Cardiac fibroblast (primary cell): Measurements from ENCODE around the gene GRM7.

Source experiments
- DNase-seq, 2 donors: peaks; one replicate each; pipeline versions ENCODE4 v3.0.0 to v3.0.0-alpha.2; 2010; ENCODE audit warnings: low read depth in 2 of 2
- H3K4me3 ChIP-seq, 2 donors: replicated peaks in 1 of 2; 1 replicate in 1 of 2; 2 replicates in 1 of 2; pipeline ENCODE4 v1.5.1; 2011; ENCODE audit warnings: low read depth in 2 of 2, low read length in 2 of 2, mild to moderate bottlenecking in 2 of 2, moderate library complexity in 1 of 2
- TF ChIP-seq, protein P1 (sequence below): IDR thresholded peaks from one replicate; pipeline ENCODE4 v1.5.1; 2011; ENCODE audit warnings: low read depth, mild to moderate bottlenecking, low read length, inconsistent platforms

Gene GRM7

DNA sequence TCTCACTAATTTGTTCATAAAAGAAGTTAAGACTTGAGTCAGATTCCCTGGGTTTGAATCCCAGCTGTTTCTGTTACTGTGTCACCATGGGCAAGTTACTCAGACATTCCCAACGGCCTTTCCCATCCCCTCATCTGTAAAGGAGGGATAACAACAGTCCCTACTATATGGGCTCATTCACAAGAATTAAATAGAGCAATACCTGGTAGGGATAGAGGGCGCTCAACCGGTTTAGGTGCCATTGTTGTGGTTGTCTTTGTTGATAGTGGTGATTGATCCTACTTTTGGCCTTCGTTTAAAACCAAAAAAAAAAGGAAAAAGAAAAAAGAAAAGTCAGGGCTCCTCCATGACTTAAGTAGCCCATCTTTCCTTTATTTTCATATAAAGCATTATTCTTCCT lies 563.1 kb downstream of the GRM7 start:
- H3K4me3 ChIP-seq: no peak overlapping the region
- TF ChIP-seq, protein P1, sequence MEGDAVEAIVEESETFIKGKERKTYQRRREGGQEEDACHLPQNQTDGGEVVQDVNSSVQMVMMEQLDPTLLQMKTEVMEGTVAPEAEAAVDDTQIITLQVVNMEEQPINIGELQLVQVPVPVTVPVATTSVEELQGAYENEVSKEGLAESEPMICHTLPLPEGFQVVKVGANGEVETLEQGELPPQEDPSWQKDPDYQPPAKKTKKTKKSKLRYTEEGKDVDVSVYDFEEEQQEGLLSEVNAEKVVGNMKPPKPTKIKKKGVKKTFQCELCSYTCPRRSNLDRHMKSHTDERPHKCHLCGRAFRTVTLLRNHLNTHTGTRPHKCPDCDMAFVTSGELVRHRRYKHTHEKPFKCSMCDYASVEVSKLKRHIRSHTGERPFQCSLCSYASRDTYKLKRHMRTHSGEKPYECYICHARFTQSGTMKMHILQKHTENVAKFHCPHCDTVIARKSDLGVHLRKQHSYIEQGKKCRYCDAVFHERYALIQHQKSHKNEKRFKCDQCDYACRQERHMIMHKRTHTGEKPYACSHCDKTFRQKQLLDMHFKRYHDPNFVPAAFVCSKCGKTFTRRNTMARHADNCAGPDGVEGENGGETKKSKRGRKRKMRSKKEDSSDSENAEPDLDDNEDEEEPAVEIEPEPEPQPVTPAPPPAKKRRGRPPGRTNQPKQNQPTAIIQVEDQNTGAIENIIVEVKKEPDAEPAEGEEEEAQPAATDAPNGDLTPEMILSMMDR: no peak
- no peak for DNase-seq

DNA sequence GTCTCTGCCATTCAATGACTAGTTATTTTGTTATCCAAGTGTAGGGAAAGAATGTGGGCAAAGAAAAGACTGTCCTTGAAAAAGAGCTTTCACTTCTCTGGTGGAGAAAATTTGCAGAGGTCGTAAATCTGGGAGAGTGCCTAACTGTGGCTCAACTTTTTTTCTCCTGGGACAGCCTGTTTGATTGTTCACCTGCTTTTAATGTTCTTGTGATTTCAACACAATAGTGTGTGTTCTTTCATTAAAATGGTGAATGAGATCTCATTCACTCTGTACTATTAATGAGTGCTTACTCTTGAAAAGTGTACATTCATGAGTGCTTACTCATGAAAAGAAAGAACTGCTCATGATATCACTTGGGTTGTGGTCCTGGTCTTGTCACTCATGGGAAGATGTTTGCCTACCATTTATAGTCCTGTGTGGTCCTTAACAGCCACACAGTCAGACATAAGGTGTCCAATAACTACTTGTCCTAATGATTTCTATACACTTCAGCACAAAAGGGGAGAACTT lies 567.3 kb downstream of the GRM7 start:
- TF ChIP-seq, protein P1: no peak
- H3K4me3 ChIP-seq: no peak overlapping the region
- no peak for DNase-seq

DNA sequence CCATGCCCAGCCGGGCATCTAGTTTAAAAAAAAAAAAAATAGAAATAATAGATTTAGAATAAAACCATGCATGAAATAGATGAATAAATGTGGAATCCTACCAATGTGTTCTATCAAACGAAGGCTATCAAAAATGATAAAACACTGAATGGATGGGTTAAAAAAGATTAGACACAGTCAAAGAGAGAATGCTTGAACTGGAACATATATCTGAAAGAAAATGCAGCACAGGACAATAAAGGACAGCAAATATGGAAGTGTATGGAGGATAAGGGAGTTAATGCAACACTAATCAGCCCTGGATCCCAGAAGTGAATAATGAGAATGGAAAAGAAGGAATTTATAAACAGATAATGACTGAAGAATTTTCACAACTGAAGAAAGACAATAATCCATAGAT lies 571.7 kb downstream of the GRM7 start:
- no peak for DNase-seq
- H3K4me3 ChIP-seq: no peak overlapping the region
- TF ChIP-seq, protein P1: no peak

DNA sequence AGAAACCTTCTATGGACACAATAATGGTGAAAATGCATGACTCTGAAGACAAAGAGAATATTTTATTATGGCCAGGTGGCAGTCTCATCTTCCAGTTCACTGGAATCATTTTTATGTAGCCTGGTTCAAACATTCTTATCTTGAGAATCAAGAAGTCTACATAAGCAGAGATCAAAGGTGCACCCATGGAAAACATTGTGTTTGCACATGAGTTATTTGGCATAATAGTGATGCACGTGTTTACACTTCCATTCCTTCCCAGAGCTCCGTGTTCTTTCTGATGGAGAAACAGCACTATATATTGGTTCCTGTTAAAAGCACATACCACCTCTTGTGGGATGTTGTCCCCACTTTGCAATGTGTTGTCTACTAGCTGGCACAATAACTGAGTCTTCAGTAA lies 572.2 kb downstream of the GRM7 start:
- DNase-seq: no peak
- H3K4me3 ChIP-seq: no peak overlapping the region
- TF ChIP-seq, protein P1: no peak

DNA sequence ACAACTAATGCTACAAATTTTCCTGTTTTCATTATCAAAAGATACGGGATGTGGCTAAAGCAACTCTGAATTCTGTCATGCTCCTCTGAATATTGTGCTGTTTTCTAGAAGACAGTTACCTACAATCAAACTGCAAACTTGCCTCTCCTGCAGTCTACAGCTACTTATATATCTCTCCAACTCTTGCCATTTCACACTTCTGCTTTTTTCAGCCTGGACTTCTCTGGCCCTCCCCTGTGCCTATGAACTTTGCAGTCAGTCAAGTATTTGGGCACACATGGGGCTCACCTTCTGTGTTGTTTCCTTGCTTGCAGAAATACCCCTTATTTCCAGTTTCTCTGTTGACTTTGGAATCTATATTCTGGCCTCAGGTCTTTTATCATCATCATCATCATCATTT lies 575.6 kb downstream of the GRM7 start:
- no peak for DNase-seq
- no peak overlapping the region for H3K4me3 ChIP-seq
- TF ChIP-seq, protein P1: no peak

DNA sequence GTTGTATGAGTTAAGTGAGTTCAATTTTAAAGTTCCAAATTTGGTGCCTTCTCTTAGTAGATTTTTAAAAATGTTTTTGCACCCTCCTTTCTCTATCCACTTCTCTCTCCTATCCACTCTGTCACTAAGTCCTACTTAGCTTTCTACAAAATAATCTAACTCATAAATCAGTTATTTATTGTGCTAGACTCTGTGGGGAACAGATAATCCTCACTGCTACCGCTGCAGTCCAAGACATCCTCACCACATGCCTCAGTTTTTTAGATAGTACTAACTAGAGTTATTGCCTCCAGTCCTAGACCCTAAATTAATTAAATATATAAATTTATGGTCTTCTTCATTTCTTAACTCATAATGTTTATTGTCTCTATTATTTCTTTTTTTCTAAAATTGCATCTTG lies 576.3 kb downstream of the GRM7 start:
- TF ChIP-seq, protein P1: no peak
- DNase-seq: no peak
- H3K4me3 ChIP-seq: no peak overlapping the region

DNA sequence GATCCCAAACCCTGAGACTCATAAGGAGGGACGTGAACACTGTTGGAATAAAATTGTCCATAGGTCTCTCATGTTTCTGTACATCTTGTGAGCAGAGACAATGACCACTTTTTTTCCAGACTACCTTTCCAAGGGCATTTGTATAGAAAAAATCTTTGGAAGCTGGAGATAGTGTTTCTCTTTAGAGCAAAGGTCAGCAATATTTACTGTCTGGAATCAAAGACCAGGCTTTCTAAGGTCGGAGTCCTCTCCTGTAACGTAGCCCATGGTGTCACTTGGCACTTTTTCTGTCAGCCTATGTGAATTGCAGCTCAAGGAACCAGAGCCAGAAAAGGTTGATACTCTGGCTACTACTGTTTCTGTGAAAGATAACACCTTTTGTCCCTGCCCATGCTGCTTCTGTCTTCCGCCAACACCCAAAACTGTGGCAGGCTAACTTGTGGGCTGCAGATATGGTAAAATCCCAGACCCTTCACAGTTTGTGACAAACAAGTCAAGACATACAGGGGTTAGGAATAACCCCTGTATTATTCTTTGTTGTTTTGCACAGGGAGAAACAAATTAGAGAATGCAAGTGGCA lies 578.3 kb downstream of the GRM7 start:
- DNase-seq: no peak
- TF ChIP-seq, protein P1: no peak
- H3K4me3 ChIP-seq: no peak overlapping the region
